Osteocyte (in vitro differentiated cells): ENCODE results near the gene SCN2A. TPM values are rescaled to one million over a fixed set of nuclear protein-coding genes. Genes with fewer than 3 reads are reported as not detected.
A peak's percentile ranks its signal among the peaks of the same experiment; 100 is the strongest.

Experiments
- DNase-seq: peaks from one replicate; pipeline ENCODE4 v3.0.0; 2021; ENCODE audit warnings: mixed read lengths; ENCODE audit not compliant: unreplicated experiment; ENCODE audit errors: extremely low spot score
- H3K27ac Mint-ChIP-seq: one replicate; pipeline ENCODE4 v1.8.0; 2021; ENCODE audit warnings: mild to moderate bottlenecking, mixed read lengths; ENCODE audit not compliant: unreplicated experiment
- H3K27me3 Mint-ChIP-seq: one replicate; pipeline ENCODE4 v1.8.0; 2021; ENCODE audit warnings: mixed read lengths; ENCODE audit not compliant: unreplicated experiment
- H3K36me3 Mint-ChIP-seq: one replicate; pipeline ENCODE4 v1.8.0; 2021; ENCODE audit warnings: mixed read lengths; ENCODE audit not compliant: unreplicated experiment
- H3K4me1 Mint-ChIP-seq: one replicate; pipeline ENCODE4 v1.8.0; 2021; ENCODE audit warnings: mixed read lengths; ENCODE audit not compliant: unreplicated experiment
- H3K4me3 Mint-ChIP-seq: one replicate; pipeline ENCODE4 v1.8.0; 2021; ENCODE audit warnings: mild to moderate bottlenecking, moderate library complexity, mixed read lengths; ENCODE audit not compliant: unreplicated experiment
- H3K9me3 Mint-ChIP-seq: one replicate; pipeline ENCODE4 v1.8.0; 2021; ENCODE audit warnings: mixed read lengths; ENCODE audit not compliant: unreplicated experiment
- CTCF ChIP-seq: fragments of 200-600 bp; sonication (generic); IDR thresholded peaks from 2 replicates; pipeline ENCODE4 v1.5.0; 2021; ENCODE audit warnings: antibody characterized with exemption, mild to moderate bottlenecking, moderate library complexity
- total RNA-seq: library from RNA; stranded (reverse); gene quantifications from 2 replicates; pipeline ENCODE4 v1.2.1, GENCODE V29; 2021

Gene SCN2A
- total RNA-seq, 1 donor from 2014 or later = 0.24 TPM

- Mint-ChIP-seq H3K27ac (no peak overlapping the region), H3K4me3 (peak overlapping the region; percentile 42), H3K4me1 (peaks cover 2% of the 10 kb centered on the region), H3K27me3 (peaks cover 23% of the 10 kb centered on the region), H3K36me3 (no peaks in the 10 kb centered on the region), H3K9me3 (no peaks in the 10 kb centered on the region)
- no peak for DNase-seq
- TF ChIP-seq CTCF = peak; percentile 79
Measured at GRCh38 chr2:165293440-165294420, 54.5 kb downstream of the SCN2A start.

- TF ChIP-seq CTCF = no peak
- Mint-ChIP-seq H3K9me3 (no peaks in the 10 kb centered on the region), H3K4me3 (no peak overlapping the region), H3K4me1 (peaks cover 2% of the 10 kb centered on the region), H3K27ac (no peak overlapping the region), H3K36me3 (no peaks in the 10 kb centered on the region), H3K27me3 (peaks cover 21% of the 10 kb centered on the region)
- DNase-seq = no peak
Measured at GRCh38 chr2:165294912-165295311, 55.7 kb downstream of the SCN2A start.

GRCh38 chr2:165295643-165296042 is 56.4 kb downstream of the SCN2A start:
- no peaks in the 10 kb centered on the region for H3K36me3 Mint-ChIP-seq
- no peaks in the 10 kb centered on the region for H3K9me3 Mint-ChIP-seq
- no peak for TF ChIP-seq CTCF
- H3K27ac Mint-ChIP-seq = no peak overlapping the region
- H3K27me3 Mint-ChIP-seq = peaks cover 21% of the 10 kb centered on the region
- H3K4me3 Mint-ChIP-seq = no peak overlapping the region
- no peak for DNase-seq
- peaks cover 2% of the 10 kb centered on the region for H3K4me1 Mint-ChIP-seq

- H3K36me3 Mint-ChIP-seq = no peaks in the 10 kb centered on the region
- H3K4me3 Mint-ChIP-seq = no peak overlapping the region
- H3K9me3 Mint-ChIP-seq = no peaks in the 10 kb centered on the region
- peaks cover 5% of the 10 kb centered on the region for H3K27me3 Mint-ChIP-seq
- no peaks in the 10 kb centered on the region for H3K4me1 Mint-ChIP-seq
- no peak for DNase-seq
- H3K27ac Mint-ChIP-seq = no peak overlapping the region
- TF ChIP-seq CTCF = no peak
Measured at GRCh38 chr2:165305391-165306096, 66.3 kb downstream of the SCN2A start.

- TF ChIP-seq CTCF = no peak
- Mint-ChIP-seq H3K9me3 (no peaks in the 10 kb centered on the region), H3K4me1 (no peaks in the 10 kb centered on the region), H3K27me3 (peaks cover 5% of the 10 kb centered on the region), H3K4me3 (no peak overlapping the region), H3K27ac (no peak overlapping the region), H3K36me3 (no peaks in the 10 kb centered on the region)
- no peak for DNase-seq
Measured at GRCh38 chr2:165307317-165307716, 68.1 kb downstream of the SCN2A start.
